DND-41 (cell line): ENCODE measurements around the gene PDE4D.

Experiments used
- ATAC-seq: fragments of 200-7000 bp; cut with Tn5 transposase; 3 replicates; pipeline ENCODE4 v1.9.1; 2021; ENCODE audit warnings: low read depth; ENCODE audit not compliant: insufficient read depth
- DNase-seq: peaks from one replicate; pipeline ENCODE4 v3.0.0-alpha.2; 2020
- H2AFZ ChIP-seq: 2 replicates; pipeline ENCODE4 v1.6.0; 2012; ENCODE audit warnings: low read depth, low read length
- H3K27ac ChIP-seq: 2 replicates; pipeline ENCODE4 v1.5.1; 2012; ENCODE audit warnings: low read length, inconsistent platforms
- H3K27me3 ChIP-seq: fragments of 200-600 bp; sonication (generic); 2 replicates; pipeline ENCODE4 v1.6.0; 2012; ENCODE audit warnings: low read length, mild to moderate bottlenecking, inconsistent platforms; ENCODE audit not compliant: insufficient read depth, poor library complexity
- H3K36me3 ChIP-seq: 2 replicates; pipeline ENCODE4 v1.5.1; 2012; ENCODE audit warnings: low read length, inconsistent platforms; ENCODE audit not compliant: insufficient read depth
- H3K4me1 ChIP-seq: 2 replicates; pipeline ENCODE4 v1.5.1; 2012; ENCODE audit warnings: mild to moderate bottlenecking, low read length; ENCODE audit not compliant: insufficient read depth
- H3K4me2 ChIP-seq: 2 replicates; pipeline ENCODE4 v1.6.0; 2012; ENCODE audit warnings: mild to moderate bottlenecking, moderate library complexity, low read length, inconsistent platforms; ENCODE audit not compliant: insufficient read depth
- H3K4me3 ChIP-seq, 2 experiments: fragments of 200-600 bp in 1 of 2; shearing (Covaris generic) in 1 of 2; 2 replicates each; pipeline ENCODE4 v1.5.1; 2012 to 2016; ENCODE audit warnings: inconsistent platforms in 2 of 2, low read length in 2 of 2, mild to moderate bottlenecking in 2 of 2, low read depth in 1 of 2, moderate library complexity in 1 of 2
- H3K79me2 ChIP-seq: 2 replicates; pipeline ENCODE4 v1.6.0; 2012; ENCODE audit warnings: low read length, inconsistent platforms; ENCODE audit not compliant: insufficient read depth
- H3K9ac ChIP-seq: 2 replicates; pipeline ENCODE4 v1.6.0; 2012; ENCODE audit warnings: low read depth, mild to moderate bottlenecking, inconsistent platforms, low read length, moderate library complexity
- H3K9me3 ChIP-seq: 2 replicates; pipeline ENCODE4 v1.5.1; 2012; ENCODE audit warnings: low read length, moderate library complexity, mild to moderate bottlenecking, inconsistent platforms; ENCODE audit not compliant: insufficient read depth, severe bottlenecking
- H4K20me1 ChIP-seq: 2 replicates; pipeline ENCODE4 v1.6.0; 2012; ENCODE audit warnings: low read length; ENCODE audit not compliant: insufficient read depth
- EZH2 ChIP-seq: IDR thresholded peaks from 3 replicates; pipeline ENCODE4 v1.6.1; 2012; ENCODE audit warnings: borderline replicate concordance, low read depth, mild to moderate bottlenecking, moderate library complexity, low read length, inconsistent platforms; ENCODE audit not compliant: severe bottlenecking
- TF ChIP-seq, protein P1 (sequence below): IDR thresholded peaks from 2 replicates; pipeline ENCODE4 v1.5.1; 2012; ENCODE audit warnings: borderline replicate concordance, low read length, moderate library complexity, mild to moderate bottlenecking; ENCODE audit not compliant: poor library complexity, severe bottlenecking; ENCODE audit errors: extremely low read depth

PDE4D gene

DNA sequence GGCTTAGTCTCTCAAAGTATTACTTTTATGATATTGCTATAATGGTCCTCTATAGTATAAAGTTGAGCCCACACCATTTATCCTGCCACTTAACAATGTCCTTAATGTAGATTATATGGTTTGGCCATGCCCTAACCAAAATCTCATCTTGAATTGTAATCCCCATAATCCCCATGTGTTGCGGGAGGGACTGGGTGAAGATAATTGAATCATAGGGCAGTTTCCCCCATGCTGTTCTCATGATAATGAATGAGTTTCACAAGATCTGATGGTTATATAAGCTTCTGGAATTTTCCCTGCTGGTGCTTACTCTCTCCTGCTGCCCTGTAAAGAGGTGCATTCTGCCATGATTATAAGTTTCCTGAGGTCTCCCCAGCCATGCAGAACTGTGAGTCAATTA lies 811.8 kb downstream of the PDE4D start:
- Histone ChIP-seq H3K36me3 (no peaks in the 10 kb centered on the region), H3K79me2 (no peaks in the 10 kb centered on the region), H3K4me3 (no peak overlapping the region), H3K4me1 (no peaks in the 10 kb centered on the region), H2AFZ (no peak overlapping the region), H4K20me1 (no peaks in the 10 kb centered on the region), H3K9me3 (no peaks in the 10 kb centered on the region), H3K9ac (no peak overlapping the region), H3K4me2 (no peak overlapping the region), H3K27ac (no peak overlapping the region), H3K27me3 (no peaks in the 10 kb centered on the region)
- no peak for DNase-seq
- no peak for ATAC-seq
- TF ChIP-seq, protein P1, sequence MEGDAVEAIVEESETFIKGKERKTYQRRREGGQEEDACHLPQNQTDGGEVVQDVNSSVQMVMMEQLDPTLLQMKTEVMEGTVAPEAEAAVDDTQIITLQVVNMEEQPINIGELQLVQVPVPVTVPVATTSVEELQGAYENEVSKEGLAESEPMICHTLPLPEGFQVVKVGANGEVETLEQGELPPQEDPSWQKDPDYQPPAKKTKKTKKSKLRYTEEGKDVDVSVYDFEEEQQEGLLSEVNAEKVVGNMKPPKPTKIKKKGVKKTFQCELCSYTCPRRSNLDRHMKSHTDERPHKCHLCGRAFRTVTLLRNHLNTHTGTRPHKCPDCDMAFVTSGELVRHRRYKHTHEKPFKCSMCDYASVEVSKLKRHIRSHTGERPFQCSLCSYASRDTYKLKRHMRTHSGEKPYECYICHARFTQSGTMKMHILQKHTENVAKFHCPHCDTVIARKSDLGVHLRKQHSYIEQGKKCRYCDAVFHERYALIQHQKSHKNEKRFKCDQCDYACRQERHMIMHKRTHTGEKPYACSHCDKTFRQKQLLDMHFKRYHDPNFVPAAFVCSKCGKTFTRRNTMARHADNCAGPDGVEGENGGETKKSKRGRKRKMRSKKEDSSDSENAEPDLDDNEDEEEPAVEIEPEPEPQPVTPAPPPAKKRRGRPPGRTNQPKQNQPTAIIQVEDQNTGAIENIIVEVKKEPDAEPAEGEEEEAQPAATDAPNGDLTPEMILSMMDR: no peak
- TF ChIP-seq EZH2: no peak

DNA sequence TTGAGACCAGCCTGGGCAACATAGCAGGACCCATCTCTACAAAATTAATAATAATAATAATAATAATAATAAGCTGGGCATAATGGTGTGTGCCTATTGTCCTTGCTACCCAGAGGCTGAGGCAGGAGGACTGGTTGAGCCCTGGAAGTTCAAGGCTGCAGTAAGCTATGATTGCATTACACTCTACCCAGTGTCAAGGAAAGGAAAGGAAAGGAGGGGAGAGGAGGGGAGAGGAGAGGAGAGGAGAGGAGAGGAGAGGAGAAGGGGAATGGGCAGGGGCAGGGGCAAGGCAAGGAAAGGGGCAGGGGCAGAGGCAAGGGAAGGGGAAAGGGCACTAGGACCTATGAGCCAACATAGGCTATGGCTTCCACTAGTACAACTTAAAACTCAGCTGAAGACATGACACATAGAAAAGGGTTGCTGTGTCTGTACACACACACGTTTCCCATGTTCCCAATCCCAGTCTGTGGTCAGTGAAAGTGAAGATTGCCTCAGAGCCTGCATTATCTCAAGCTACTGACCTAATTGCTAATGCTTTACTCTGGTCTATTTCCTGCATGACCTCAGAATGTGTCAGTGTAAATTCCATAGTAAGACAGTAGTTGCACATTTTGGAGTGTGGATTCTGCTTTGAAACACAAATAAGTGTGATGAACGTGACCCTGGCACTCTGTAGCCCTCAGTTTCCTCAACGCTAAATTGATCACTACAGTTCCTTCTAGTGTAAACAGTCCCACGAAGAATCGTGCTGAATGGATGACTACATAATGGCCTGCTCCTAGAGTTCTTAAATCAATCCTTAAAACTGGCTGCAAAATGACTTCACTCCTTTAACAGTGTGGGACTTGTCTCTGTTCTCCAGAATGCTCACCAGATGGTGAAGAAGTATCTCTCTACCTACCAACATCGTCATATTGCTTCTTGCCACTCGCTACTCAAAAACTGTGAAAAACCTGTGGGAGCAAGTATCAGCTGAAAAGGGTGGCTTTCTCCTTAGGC lies 813.6 kb downstream of the PDE4D start:
- Histone ChIP-seq H3K4me2 (no peak overlapping the region), H3K27ac (no peak overlapping the region), H2AFZ (no peak overlapping the region), H3K9me3 (no peaks in the 10 kb centered on the region), H3K36me3 (no peaks in the 10 kb centered on the region), H4K20me1 (no peaks in the 10 kb centered on the region), H3K9ac (no peak overlapping the region), H3K27me3 (no peaks in the 10 kb centered on the region), H3K79me2 (no peaks in the 10 kb centered on the region), H3K4me3 (no peak overlapping the region), H3K4me1 (no peaks in the 10 kb centered on the region)
- ATAC-seq (no peak), DNase-seq (no peak)
- TF ChIP-seq, protein P1: no peak
- TF ChIP-seq EZH2: no peak

DNA sequence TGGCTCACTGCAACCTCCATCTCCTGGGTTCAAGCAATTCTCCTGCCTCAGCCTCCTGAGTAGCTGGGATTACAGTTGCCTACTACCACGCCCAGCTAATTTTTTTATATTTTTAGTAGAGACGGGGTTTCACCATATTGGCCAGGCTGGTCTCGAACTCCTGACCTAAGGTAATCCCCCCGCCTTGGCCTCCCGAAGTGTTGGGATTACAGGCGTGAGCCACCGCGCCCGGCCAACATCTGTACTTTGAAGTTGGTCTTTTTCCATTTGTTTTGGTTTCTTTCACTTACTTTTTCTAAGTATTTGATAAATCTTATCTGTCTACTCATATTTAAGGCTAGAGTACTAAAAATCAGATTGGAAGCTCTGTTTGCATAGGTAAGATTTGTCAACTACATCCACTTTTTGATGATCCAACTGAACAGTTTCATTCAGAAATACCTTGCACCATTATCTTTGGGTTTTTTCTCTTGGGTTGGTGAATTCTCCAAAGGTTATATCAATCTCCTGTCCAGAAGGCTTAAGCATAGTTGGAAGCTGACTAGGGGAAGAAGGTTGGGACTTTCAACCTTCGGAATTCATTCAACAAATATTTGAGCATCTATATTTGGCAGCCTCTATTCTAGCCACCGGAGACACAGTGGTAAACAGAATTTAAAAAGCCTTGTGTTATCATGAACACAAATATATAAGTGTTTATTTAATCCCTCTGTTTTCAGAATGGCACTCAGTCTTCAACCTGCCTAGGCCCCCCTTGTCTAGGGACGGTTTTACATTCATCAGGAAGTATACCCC lies 821.6 kb downstream of the PDE4D start:
- H3K79me2 ChIP-seq: no peaks in the 10 kb centered on the region
- H3K9ac ChIP-seq: no peak overlapping the region
- no peak for ATAC-seq
- no peaks in the 10 kb centered on the region for H4K20me1 ChIP-seq
- no peak overlapping the region for H3K4me3 ChIP-seq
- no peak overlapping the region for H2AFZ ChIP-seq
- TF ChIP-seq EZH2: no peak
- TF ChIP-seq, protein P1: no peak
- H3K27me3 ChIP-seq: no peaks in the 10 kb centered on the region
- H3K36me3 ChIP-seq: no peaks in the 10 kb centered on the region
- no peak overlapping the region for H3K4me2 ChIP-seq
- H3K4me1 ChIP-seq: no peaks in the 10 kb centered on the region
- no peak overlapping the region for H3K27ac ChIP-seq
- H3K9me3 ChIP-seq: no peaks in the 10 kb centered on the region
- DNase-seq: no peak
